HG03097 (cell line): ENCODE data around the gene PLCH1.

Experiments used
- ATAC-seq: cut with Tn5 transposase; IDR thresholded peaks from one replicate; pipeline ENCODE4 v1.9.1; 2021; ENCODE audit not compliant: unreplicated experiment, low FRiP score

PLCH1 gene

GRCh38 chr3:155494332-155494731 lies 250.5 kb downstream of the PLCH1 start:
- no peak for ATAC-seq

GRCh38 chr3:155492841-155493240 lies 252.0 kb downstream of the PLCH1 start:
- ATAC-seq, result no peak

DNA sequence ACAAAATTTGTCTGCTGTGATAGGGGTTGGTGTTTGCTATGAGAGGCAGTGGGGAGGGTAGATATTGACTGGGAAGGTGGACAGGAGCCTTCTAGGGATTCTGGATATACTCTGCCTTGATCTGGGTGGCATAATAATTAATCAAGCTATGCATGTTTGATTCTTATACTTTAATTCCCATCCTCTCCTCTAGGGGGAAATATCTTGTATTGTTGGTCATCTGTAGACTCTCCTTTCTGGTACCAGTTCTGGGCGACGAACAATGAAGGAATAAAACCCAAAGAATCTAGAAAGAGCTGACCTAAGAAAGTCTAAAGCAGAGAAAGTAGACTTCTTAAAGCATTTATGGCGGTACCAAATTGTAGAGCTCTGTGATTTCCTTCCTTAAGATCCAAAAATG lies 253.2 kb downstream of the PLCH1 start:
- no peak for ATAC-seq

DNA sequence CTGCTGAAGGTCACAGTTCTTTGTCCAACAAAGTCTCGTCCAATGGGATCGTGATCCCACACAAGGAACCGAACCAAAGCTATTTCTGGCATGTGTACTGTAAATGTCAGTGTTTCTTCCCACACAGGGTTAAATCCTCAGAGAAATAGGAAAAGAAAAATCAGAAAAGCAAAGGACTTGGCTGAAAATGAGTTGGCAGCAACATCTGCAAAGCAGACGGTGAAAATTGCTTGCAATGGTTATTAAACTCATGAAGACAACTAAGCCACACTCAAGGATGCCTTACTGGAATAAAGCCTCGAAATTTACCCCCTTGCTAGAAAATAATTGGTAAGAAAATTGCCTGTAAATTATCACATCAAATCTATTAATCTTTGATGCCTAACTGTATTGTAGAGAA lies 256.2 kb downstream of the PLCH1 start:
- ATAC-seq, result no peak

DNA sequence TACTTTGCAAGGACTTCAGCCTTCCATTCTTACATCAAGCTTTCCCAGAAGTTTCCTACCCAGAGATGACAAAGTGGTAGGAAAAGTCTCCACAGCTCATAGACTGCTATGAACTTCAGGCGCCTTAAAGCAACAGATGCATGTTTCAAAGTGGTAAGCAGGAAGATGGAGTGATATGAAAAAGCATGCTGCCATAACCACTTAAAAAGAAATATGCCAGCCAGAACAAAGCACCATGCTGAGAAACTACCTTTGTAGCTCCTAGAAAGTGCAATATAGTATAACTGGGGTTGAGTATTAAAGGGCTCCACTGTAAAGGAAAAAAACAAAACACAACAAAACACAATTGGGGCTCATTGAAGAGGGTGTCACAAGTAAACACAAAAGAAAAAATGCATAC lies 259.0 kb downstream of the PLCH1 start:
- ATAC-seq, result no peak

GRCh38 chr3:155481591-155481990 lies 263.3 kb downstream of the PLCH1 start:
- ATAC-seq, result no peak

GRCh38 chr3:155481089-155481488 lies 263.8 kb downstream of the PLCH1 start:
- ATAC-seq, result no peak

GRCh38 chr3:155465664-155466063 lies 279.2 kb downstream of the PLCH1 start:
- no peak for ATAC-seq

GRCh38 chr3:155462672-155463071 lies 282.2 kb downstream of the PLCH1 start:
- ATAC-seq, result no peak

DNA sequence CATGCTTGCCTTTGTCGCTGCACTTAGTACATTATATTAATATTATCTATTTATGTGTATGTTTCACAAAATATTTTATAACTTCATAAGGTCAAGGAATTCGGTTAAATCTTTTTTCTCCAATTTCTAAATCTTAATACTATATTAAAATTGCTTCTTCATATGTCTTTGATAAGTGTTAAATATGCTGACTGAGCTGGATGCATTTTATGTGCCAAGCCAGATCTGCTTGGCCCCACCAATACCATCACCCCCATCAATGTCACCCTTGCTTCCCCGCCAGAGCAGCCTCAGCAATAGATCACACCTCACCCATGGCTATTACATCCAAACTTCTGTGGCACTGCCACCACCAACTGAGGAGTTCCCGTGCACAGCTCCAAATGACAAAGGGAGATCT lies 287.3 kb downstream of the PLCH1 start:
- no peak for ATAC-seq

DNA sequence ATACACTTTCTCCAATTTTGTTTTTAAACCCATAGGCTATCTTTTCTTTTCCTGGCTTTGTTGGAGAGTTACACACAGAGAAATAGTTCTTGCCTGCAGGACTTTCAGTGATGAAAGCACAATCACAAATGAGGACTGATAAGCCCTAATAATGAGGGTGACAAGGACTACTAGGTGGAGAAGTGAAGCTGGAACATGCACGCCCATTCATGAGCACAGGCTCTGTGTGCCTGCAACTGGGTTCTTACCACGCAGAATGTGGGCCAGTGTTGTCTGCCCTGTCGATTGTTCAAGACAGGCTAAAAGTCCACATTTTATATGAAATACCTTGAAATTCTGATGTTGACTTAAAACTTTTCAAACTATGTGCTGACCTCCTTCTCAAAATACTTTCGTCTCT lies 289.1 kb downstream of the PLCH1 start:
- no peak for ATAC-seq

GRCh38 chr3:155453512-155453911 lies 291.4 kb downstream of the PLCH1 start:
- no peak for ATAC-seq

GRCh38 chr3:155449613-155450267 lies 295.1 kb downstream of the PLCH1 start:
- ATAC-seq, result no peak

DNA sequence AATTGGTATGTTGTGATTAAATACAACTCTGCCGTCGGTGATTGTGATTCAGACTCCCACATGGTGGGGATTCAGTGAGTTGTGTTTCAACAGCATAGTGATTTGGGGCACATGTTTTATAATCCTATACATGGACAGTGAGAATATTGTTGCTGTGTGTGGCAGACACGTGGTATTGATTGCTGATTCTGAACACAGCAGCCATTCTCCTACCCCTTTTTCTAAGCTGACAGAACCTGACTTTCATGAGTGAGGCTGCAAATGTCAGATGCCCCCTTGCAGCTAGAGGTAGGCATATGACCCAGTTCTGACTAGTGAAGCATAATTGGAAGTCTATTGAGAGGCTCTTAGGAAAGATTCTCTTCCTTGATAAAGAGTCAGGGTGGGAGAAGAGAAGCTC lies 296.3 kb downstream of the PLCH1 start:
- ATAC-seq, result no peak

- no peak for ATAC-seq
Measured at GRCh38 chr3:155446366-155446765, 298.5 kb downstream of the PLCH1 start.

- no peak for ATAC-seq
Measured at GRCh38 chr3:155444771-155445170, 300.1 kb downstream of the PLCH1 start.

GRCh38 chr3:155443815-155444214 lies 301.1 kb downstream of the PLCH1 start:
- no peak for ATAC-seq

DNA sequence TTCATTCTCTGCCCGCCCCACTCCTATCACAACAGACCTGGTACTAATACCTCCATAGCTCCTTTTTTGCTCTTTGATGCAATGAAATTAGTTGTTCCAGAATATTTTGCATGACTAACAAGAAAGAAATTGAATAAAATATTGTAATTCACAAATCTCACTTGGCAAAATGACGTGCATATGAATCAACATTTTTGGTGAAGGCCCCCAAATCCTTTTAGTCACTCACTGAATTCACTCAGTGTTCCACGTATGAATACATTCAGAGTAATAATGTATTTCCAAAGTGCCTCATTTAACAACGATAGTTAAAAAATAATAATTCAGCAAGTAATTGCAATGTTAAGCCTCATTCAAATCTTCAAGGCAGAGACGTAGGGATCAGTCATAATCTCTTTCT lies 302.8 kb downstream of the PLCH1 start:
- no peak for ATAC-seq

- ATAC-seq, result no peak
Measured at GRCh38 chr3:155441506-155441905, 303.4 kb downstream of the PLCH1 start.

DNA sequence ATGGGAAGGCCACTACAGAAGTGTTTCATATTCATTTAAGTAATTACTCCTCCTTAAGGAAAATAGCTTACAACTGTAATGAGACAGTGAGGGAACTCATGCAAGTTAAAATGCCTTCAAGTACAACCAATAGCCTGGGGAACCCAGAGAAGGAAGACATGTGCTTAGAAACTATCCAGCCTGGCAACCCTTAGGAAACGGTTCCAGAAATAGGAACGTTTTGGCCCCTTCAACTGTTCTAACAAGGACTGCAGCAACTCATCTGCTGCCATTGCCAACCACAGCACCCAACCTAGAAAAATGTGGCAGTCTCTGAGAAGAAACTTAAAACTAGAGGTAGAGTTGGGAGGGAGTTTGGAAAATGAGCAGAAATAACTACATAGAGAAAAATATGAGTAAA lies 303.8 kb downstream of the PLCH1 start:
- no peak for ATAC-seq

DNA sequence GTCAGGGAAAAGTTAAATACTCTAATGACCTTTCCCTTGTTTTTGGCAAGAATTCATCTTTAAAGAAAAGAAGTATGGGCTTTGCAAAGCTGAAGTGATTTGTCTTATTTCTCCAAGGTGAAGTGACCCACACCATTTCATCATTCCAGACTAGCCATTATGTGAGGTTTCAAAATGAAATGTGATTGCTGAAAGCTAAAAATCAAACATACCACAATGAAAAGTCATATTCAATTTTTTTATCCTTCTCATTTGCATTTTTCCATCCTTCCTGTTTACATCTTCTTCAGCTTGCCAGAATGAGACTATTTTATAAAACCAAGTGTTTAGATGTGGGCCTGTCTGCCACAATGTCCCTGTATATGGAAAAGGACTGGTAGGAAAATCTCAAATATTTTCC lies 309.1 kb downstream of the PLCH1 start:
- no peak for ATAC-seq

- ATAC-seq, result no peak
Measured at GRCh38 chr3:155431856-155432570, 312.9 kb downstream of the PLCH1 start.
